GM12801 (cell line): ENCODE measurements around the gene SEMA5A.

Experiments used
- TF ChIP-seq, protein P1 (sequence below): IDR thresholded peaks from one replicate; pipeline ENCODE4 v1.5.1; 2011; ENCODE audit warnings: control low read depth; ENCODE audit not compliant: insufficient read length; ENCODE audit errors: extremely low read depth

SEMA5A gene

DNA sequence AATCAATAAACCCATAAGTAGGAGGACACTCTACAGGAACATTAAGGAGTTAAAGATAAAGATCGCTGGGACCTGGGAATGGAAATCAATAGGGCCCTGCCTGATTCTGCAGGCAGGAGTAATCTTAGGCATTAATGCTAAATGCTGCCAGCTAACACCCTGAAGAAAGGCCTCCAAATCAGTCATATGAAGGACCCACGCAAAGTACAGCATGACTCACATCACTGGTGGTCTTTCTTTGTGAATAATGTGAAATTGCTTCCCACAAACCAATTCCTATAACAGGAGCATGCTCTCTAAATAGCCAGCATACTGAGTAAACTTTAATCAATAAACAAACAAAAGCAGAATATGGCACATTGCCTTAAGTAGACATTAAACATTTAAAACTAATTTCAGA is 172.3 kb downstream of the SEMA5A start:
- TF ChIP-seq, protein P1, sequence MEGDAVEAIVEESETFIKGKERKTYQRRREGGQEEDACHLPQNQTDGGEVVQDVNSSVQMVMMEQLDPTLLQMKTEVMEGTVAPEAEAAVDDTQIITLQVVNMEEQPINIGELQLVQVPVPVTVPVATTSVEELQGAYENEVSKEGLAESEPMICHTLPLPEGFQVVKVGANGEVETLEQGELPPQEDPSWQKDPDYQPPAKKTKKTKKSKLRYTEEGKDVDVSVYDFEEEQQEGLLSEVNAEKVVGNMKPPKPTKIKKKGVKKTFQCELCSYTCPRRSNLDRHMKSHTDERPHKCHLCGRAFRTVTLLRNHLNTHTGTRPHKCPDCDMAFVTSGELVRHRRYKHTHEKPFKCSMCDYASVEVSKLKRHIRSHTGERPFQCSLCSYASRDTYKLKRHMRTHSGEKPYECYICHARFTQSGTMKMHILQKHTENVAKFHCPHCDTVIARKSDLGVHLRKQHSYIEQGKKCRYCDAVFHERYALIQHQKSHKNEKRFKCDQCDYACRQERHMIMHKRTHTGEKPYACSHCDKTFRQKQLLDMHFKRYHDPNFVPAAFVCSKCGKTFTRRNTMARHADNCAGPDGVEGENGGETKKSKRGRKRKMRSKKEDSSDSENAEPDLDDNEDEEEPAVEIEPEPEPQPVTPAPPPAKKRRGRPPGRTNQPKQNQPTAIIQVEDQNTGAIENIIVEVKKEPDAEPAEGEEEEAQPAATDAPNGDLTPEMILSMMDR: no peak

DNA sequence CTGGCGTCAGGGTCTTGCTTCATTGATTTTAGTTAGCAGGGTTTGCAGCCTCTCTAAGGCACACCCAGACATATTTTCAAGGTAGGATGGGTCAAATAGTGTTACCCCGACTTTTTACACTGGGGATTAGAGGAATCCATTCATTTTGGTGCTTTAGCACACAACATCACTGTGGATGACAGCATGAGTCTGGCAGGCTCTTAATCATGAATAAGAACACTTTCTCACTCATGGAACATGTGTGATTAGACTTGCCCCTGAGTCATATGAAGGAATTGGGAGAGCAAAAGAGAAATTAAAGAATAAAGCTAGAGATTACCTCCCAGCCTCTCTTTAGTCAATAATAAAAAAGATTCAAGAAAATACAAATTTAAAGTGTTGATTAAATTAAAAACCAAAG is 175.6 kb downstream of the SEMA5A start:
- TF ChIP-seq, protein P1: no peak

DNA sequence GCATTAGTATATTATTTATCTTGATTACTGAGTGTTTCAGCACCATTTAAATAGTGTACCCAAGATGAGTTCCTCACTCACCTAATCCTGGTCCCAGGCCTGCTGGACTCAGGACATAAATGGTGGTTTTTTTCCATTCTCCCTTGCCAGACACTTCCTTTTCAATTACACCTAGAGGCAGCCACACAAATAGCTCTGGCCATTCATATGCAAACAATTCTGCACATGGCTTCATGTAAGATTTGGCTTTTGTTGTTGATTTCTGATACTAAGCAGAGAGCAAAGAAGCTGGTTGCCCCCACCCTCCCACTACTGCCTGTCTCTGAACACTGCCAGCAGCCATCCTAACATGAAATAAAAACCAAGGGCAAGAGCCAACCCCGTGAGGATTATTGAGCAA is 180.4 kb downstream of the SEMA5A start:
- TF ChIP-seq, protein P1: no peak

DNA sequence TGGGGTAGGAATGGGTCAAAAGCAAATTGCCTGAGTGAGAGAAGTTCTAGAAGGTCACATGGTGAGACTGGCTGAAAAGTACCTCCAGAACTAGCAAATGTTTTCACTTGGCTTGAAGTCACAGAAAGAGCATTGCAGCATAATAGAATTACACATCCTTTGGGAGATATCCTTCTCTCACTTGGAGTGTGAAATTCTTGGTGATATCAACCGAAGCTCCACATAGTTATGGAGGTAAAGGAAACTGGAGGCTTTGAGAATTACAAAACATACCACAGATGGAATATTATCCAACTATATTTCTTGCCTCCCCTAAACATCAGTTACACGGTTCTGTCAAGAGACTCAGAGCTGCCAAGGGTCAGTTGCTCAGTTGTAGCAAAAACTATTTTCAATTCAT is 182.4 kb downstream of the SEMA5A start:
- TF ChIP-seq, protein P1: no peak

DNA sequence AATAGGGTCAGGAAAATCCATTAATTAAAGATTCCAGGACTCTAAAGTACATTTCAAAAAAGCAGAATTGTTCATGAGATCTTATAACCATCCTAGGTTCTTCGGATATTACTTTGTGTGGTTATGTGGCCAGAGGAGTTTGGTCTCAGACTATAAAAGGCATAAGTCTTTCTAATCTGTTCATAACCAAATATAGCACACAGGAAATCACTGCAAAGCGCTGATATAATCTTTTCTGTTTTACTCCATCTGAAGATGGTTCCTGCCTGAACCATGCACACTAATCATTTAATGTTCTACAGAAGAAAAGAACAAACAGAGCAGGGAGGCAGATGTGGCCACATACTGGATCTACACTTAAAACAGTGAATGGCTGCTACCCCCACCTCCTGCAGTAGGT is 182.8 kb downstream of the SEMA5A start:
- TF ChIP-seq, protein P1: no peak

DNA sequence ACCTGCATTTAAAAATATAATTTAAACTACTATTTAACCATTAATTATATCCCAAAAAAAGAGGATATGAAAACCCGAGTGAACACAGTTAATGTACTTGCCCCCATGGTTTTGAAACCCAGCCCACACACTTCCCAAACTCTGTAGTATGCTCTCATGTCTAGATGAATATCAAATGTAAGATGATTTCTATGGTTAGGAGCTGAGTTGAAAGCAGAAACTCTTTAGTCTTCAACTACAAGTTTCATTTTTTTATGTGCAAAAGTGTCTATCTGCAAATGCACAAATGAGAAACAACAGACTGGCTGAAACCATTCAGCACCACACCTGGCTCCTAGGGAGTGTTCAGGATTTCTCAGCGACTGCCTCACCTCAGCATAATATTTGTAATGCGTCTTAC is 183.3 kb downstream of the SEMA5A start:
- TF ChIP-seq, protein P1: no peak

DNA sequence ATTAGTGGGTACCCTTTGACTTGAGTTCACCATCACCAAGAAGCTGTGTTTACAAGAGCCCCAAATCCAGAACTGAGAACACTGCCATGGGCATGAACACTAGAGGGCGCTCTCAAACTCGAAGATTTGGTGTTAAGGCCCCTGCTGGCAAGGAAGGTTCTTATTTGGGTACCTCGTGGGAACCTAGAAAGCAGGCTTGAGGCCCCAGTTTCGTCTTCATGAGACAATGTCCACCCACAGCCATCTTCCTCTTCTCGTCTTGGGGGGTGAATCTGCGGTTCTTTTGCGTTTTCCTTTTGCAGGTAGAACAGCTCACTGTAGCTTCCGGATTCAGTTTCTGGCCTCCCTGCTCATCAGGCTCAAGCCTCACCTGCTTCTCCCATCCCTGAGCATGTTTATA is 184.0 kb downstream of the SEMA5A start:
- TF ChIP-seq, protein P1: peak; percentile 73
